Measurements from ENCODE around the gene EPHB1. TPM values are rescaled to one million over a fixed set of nuclear protein-coding genes. Genes with fewer than 3 reads are reported as not detected.

EPHB1 gene
- total RNA-seq, 2 donors from 2014 or later = 0.68 to 0.71 TPM

- no peak for ATAC-seq (ENCODE audit: insufficient number of reproducible peaks, low FRiP score, low read depth)
- DNase-seq (ENCODE audit: low spot score) = no peak
- Histone ChIP-seq H3K9me3 (no peaks in the 10 kb centered on the region), H3K4me3 (no peak overlapping the region), H3K4me1 (ENCODE audit: control insufficient read depth in 1 of 2, low read depth in 2 of 2) (no peaks in the 10 kb centered on the region), H3K27ac (no peak overlapping the region), H3K36me3 (no peaks in the 10 kb centered on the region), H3K27me3 (replicated peaks; ENCODE audit: insufficient read depth) (no peaks in the 10 kb centered on the region)
- no peak for TF ChIP-seq CTCF (IDR thresholded peaks at IDR 0.05)
Measured at GRCh38 chr3:134809427-134810051, 14.5 kb downstream of the EPHB1 start.

GRCh38 chr3:134810052-134810435 lies 15.0 kb downstream of the EPHB1 start:
- Histone ChIP-seq H3K9me3 (no peaks in the 10 kb centered on the region), H3K4me1 (ENCODE audit: control insufficient read depth in 1 of 2, low read depth in 2 of 2) (no peaks in the 10 kb centered on the region), H3K36me3 (no peaks in the 10 kb centered on the region), H3K27me3 (replicated peaks; ENCODE audit: insufficient read depth) (no peaks in the 10 kb centered on the region), H3K4me3 (no peak overlapping the region), H3K27ac (no peak overlapping the region)
- no peak for TF ChIP-seq CTCF (IDR thresholded peaks at IDR 0.05)
- DNase-seq (ENCODE audit: low spot score) (no peak), ATAC-seq (ENCODE audit: insufficient number of reproducible peaks, low FRiP score, low read depth) (no peak)

GRCh38 chr3:134810850-134811249 lies 15.8 kb downstream of the EPHB1 start:
- TF ChIP-seq CTCF (IDR thresholded peaks at IDR 0.05) = no peak
- Histone ChIP-seq H3K36me3 (no peaks in the 10 kb centered on the region), H3K4me3 (no peak overlapping the region), H3K9me3 (no peaks in the 10 kb centered on the region), H3K27me3 (replicated peaks; ENCODE audit: insufficient read depth) (no peaks in the 10 kb centered on the region), H3K4me1 (ENCODE audit: control insufficient read depth in 1 of 2, low read depth in 2 of 2) (no peaks in the 10 kb centered on the region), H3K27ac (no peak overlapping the region)
- ATAC-seq (ENCODE audit: insufficient number of reproducible peaks, low FRiP score, low read depth) = no peak
- DNase-seq (ENCODE audit: low spot score) = no peak

GRCh38 chr3:134813618-134814017 lies 18.6 kb downstream of the EPHB1 start:
- H3K27ac ChIP-seq = no peak overlapping the region
- DNase-seq (ENCODE audit: low spot score) = no peak
- no peak for ATAC-seq (ENCODE audit: insufficient number of reproducible peaks, low FRiP score, low read depth)
- H3K27me3 ChIP-seq (replicated peaks; ENCODE audit: insufficient read depth) = no peaks in the 10 kb centered on the region
- H3K4me1 ChIP-seq (ENCODE audit: control insufficient read depth in 1 of 2, low read depth in 2 of 2) = no peaks in the 10 kb centered on the region
- H3K36me3 ChIP-seq = no peaks in the 10 kb centered on the region
- no peak overlapping the region for H3K4me3 ChIP-seq
- H3K9me3 ChIP-seq = no peaks in the 10 kb centered on the region
- no peak for TF ChIP-seq CTCF (IDR thresholded peaks at IDR 0.05)

- Histone ChIP-seq H3K27me3 (replicated peaks; ENCODE audit: insufficient read depth) (no peaks in the 10 kb centered on the region), H3K9me3 (no peaks in the 10 kb centered on the region), H3K36me3 (no peaks in the 10 kb centered on the region), H3K27ac (no peak overlapping the region), H3K4me3 (no peak overlapping the region), H3K4me1 (ENCODE audit: control insufficient read depth in 1 of 2, low read depth in 2 of 2) (no peaks in the 10 kb centered on the region)
- ATAC-seq (ENCODE audit: insufficient number of reproducible peaks, low FRiP score, low read depth) (no peak), DNase-seq (ENCODE audit: low spot score) (no peak)
- TF ChIP-seq CTCF (IDR thresholded peaks at IDR 0.05) = no peak
Measured at GRCh38 chr3:134815519-134815918, 20.5 kb downstream of the EPHB1 start.
